GM21360 (cell line): ENCODE results near the gene STARD3.

ENCODE experiments used
- ATAC-seq: cut with Tn5 transposase; IDR thresholded peaks from one replicate; pipeline ENCODE4 v1.9.1; 2021; ENCODE audit warnings: mild to moderate bottlenecking, moderate library complexity; ENCODE audit not compliant: unreplicated experiment

Gene STARD3

GRCh38 chr17:39618956-39619785 lies 17.8 kb upstream of the STARD3 start:
- ATAC-seq, result no peak

DNA sequence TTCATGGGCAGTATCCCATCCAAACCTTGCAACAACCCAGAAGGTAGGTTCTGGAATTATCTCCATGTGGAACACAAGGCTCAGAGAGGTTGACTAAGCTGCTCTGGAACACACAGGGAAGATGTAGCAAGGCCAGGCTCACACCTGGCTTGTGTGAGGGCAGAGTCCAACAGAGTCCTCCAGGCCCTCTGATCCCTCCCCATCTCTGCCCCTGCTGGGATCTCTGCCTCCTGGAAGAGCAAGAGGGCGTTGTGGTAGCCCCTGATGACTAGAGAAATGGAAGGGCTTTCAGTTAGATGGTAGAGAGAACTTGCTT lies 17.2 kb upstream of the STARD3 start:
- no peak for ATAC-seq

- ATAC-seq, result no peak
Observed at GRCh38 chr17:39621523-39622379, 15.2 kb upstream of the STARD3 start.

DNA sequence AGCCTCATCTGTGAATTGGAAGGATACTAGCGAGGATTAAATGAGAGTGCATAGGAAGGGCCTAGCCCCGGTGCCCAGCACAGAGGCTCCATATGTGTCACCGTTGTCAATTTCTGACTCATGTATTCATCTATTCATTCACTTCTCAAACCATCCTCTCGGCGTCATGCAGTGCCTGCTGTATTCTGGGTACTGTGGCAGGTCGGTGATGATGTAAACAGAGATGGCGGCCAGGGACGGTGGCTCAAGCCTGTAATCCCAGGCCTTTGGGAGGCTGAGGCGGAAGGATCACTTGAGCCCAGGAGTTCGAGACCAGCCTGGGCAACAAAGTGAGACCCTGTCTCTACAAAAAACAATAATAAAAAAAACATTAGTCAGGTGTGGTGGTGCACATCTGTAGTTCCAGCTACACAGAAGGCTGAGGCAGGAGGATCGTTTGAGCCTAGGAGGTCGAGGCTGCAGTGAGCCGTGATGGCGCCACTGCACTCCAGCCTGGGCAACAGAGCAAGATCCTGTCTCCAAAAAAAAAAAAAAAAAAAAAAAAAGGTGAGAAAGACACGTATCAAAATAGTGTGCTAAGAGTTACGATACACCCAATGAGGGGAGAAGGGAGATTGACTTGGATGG lies 14.5 kb upstream of the STARD3 start:
- no peak for ATAC-seq

DNA sequence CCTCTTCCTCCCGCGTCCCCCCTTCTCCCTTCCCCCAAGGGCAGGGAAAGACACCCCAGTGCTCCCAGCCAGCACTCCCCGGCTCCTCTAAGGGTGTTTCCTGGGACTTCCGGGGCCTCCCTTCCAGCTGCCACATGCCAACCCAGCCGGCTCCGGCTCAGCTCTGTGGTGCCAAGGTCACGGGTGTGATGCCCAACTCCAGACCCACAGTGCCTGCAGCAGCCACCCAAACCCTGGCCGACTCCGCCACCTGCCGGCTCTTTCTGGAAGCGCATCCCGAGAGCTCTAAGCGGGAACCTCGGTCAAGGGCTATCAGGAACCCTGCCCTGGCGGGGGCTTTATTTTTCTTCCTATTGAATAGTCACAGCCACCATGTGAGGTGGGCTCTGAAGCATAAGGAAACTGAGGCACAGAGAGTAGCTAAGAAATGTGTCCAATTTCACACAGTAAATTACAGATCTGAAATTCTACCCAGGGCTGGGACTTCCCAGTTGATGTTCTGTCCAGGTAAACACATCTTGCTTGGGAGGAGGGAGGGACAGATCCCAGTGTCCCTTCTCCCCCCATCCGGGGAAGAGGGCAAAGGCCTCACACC lies 13.5 kb upstream of the STARD3 start:
- ATAC-seq, result no peak

- ATAC-seq, result no peak
Observed at GRCh38 chr17:39624313-39624712, 12.6 kb upstream of the STARD3 start.

DNA sequence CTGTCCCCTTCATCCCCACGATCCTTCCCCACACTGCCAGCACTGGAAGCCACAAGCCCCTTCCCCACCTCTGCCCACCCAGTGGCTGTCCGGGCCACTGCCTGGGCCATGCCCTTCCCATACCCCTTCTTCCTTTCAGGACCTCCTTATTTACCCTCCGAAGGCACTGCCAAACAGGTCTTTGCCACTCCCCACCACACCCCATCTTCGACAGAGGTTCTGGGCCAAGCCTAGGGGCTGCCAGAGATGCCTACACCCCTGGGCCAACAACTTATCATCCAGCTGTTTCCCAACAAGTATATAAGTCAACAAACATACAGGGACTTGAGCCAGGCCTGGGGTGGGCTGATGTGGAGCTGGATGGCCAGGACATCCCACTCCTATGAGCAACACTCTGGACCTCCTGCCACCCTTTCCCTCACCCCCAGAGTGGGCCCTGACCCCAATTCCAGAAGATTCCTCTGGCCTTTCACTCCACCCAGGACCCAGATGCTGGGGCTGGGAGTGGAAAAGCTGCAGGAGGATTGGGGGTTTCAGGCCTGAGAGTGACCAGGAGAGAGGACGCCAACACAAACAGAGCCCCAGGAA lies 11.7 kb upstream of the STARD3 start:
- no peak for ATAC-seq

- no peak for ATAC-seq
Observed at GRCh38 chr17:39626171-39627046, 10.5 kb upstream of the STARD3 start, which contains the start of gene PPP1R1B. TSS of gene PPP1R1B (plus strand) at chr17:39626952. CDS start at chr17:39627393, 441 bp downstream.

- ATAC-seq, result no peak
Observed at GRCh38 chr17:39627047-39627711, 9.8 kb upstream of the STARD3 start.

DNA sequence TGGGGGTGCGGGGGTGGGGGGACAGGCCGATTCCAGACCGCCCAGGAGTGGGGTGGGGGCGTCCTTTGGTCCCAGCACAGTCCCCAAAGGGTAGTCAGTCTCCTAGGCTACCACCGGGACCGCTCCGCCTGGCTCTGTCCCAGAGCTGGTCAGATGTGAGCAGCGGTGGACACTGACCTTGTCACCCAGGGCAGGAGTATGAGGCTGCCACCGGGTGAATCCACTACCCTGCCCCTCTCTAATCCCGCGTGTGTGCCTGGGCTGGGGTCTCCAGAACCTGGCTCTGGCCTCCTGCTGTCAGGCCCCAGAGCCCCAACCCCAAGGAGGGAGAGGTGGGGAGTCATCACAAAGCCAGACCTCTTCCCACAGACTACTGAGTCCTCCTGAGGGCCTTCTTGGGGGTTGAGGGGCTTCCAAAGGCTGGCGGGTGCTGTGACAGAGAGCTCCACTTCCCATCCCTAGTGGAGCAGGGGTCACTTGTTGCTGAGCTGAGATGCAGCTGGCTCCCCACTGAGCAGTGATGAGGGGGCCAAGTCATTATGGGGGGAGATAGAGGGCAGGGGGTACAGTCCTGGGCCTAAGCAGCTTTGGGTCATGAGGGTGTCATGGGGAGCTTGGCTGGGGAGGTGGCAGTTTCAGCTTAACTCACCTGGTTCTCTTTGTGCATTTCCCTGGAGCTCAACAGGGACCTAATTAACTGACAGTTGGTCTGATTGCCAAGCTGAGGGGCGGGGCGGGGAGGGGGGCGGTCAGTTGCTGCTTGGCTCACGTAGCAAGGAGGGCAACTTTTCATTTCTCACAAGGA lies 9.0 kb upstream of the STARD3 start:
- no peak for ATAC-seq

- no peak for ATAC-seq
Observed at GRCh38 chr17:39628655-39629493, 8.1 kb upstream of the STARD3 start.

DNA sequence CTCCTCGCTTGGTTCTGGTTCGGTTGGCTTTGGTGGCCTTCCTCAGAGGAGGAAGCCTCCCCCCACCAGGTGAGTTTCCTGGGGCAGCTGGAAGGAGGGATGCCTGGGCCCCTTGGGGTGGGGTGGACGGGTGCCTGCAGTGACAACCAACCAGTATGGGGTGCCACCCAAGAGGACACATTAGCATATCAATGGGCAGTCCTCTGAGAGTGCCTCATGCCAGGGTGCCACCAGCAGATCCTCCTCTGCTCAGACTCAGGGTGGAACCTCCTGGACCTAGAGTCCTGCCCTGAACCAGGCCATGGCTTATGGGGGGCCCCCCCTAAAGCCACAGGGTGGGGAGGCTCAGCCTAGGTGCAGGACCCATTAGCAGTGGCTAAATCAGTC lies 7.5 kb upstream of the STARD3 start:
- no peak for ATAC-seq

DNA sequence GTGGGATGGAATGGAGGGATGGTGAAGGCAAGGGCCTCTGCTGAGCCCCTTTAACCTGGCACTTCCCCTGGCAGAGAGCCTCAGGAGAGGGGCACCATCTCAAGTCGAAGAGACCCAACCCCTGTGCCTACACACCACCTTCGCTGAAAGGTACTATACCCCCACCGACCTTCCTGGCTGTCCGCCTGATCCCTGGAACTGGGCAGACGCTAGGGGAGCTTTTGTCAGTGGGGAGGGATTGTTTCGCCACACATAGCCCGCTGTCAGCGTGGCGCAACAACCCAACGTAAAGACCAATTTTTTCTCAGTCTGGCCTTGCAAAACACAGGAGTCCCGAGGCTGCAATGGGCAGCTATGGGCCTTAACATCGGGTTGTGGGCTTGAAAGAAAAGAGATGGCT lies 7.0 kb upstream of the STARD3 start:
- no peak for ATAC-seq

- no peak for ATAC-seq
Observed at GRCh38 chr17:39631403-39631802, 5.5 kb upstream of the STARD3 start.

- ATAC-seq, result no peak
Observed at GRCh38 chr17:39632153-39632941, 4.6 kb upstream of the STARD3 start.

DNA sequence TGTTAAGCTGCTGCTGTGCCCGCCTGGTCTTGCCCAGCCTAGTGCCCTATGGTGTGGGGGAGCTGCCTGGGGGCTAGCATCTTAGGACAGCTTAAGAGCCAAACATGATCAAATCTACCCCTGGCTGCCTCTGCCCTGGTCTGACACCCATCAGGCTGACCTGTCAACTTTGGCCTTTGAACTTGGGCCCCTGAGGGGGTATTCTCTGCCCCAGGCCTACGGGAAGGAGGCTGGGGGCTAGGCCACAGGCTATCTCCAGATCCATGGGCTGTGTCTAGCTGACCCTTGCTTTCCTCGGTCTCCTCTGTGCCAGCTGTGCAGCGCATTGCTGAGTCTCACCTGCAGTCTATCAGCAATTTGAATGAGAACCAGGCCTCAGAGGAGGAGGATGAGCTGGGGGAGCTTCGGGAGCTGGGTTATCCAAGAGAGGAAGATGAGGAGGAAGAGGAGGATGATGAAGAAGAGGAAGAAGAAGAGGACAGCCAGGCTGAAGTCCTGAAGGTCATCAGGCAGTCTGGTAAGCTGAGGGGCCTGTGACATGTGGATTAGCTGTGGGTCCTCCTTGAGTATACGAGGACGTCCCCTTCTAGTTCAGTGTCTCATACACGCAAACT lies 3.3 kb upstream of the STARD3 start:
- ATAC-seq, result no peak
